Measurements from ENCODE around the gene PGAP6. TPM values are rescaled to one million over a fixed set of nuclear protein-coding genes. Genes with fewer than 3 reads are reported as not detected.
A peak's percentile ranks its signal among the peaks of the same experiment; 100 is the strongest.

PGAP6 gene
- total RNA-seq, 1 experiment from 2014 or later = 128 TPM

GRCh38 chr16:337975-338575, 43.7 kb downstream of the PGAP6 start:
- BruUV-seq (replicated peaks) = no TSS peak
- Histone ChIP-seq H3K9me3 (ENCODE audit: control insufficient read depth, insufficient read depth, low read depth, low read length) (no peaks in the 10 kb centered on the region), H3K4me1 (ENCODE audit: control insufficient read depth, insufficient read depth, low read length) (peaks cover 8% of the 10 kb centered on the region), H3K36me3 (ENCODE audit: control insufficient read depth, insufficient read depth, low read length) (no peaks in the 10 kb centered on the region), H3K4me3 (ENCODE audit: low read depth in 2 of 2, low read length in 2 of 2) (no peak overlapping the region), H3K27me3 (ENCODE audit: control insufficient read depth, insufficient read depth, low read length) (no peaks in the 10 kb centered on the region), H3K27ac (ENCODE audit: low read length) (no peak overlapping the region)
- TF ChIP-seq REST (IDR thresholded peaks at IDR 0.05; ENCODE audit: insufficient read depth in 1 of 2, low read depth in 2 of 2, low read length in 1 of 2) = no peak
- no peak for TF ChIP-seq TCF7L2 (IDR thresholded peaks at IDR 0.05; ENCODE audit: low read depth, low read length)
- no peak for TF ChIP-seq POLR2AphosphoS5 (IDR thresholded peaks at IDR 0.05; ENCODE audit: low read depth, low read length)
- no peak for TF ChIP-seq SIN3A (IDR thresholded peaks at IDR 0.05; ENCODE audit: borderline replicate concordance, insufficient read depth, low read depth, low read length)
- no peak for TF ChIP-seq CTCF (IDR thresholded peaks at IDR 0.05)
- in situ Hi-C loops (cut with HindIII; ENCODE audit: low pct_unique_long_range_greater_than_20kb, low sequenced_read_pairs) = no loop called here
- intact Hi-C loops (cut with micrococcal nuclease; ENCODE audit: unreplicated experiment) = no loop called here
- ATAC-seq (peak; percentile 36; the same call in 1 of the 2 replicates), DNase-seq (ENCODE audit: low read depth, low spot score) (no peak)
- POLR2A ChIA-PET = interaction anchor here (0.5 to 0.6 kb wide), 2 partner anchors 128 to 231 kb away, joined by 4 read pairs; no protein-coding TSS in a partner anchor
- CTCF ChIA-PET = no interaction called here

GRCh38 chr16:337437-337836, 44.3 kb downstream of the PGAP6 start:
- ChIA-PET POLR2A (interaction anchor here (0.6 kb wide), 1 partner anchor 97 kb away, joined by 9 read pairs; no protein-coding TSS in a partner anchor), CTCF (interaction anchor here (0.6 kb wide), 1 partner anchor 272 kb away, joined by 8 read pairs; no protein-coding TSS in a partner anchor)
- no peaks in the 10 kb centered on the region for H3K27me3 ChIP-seq (ENCODE audit: control insufficient read depth, insufficient read depth, low read length)
- no peak overlapping the region for H3K4me3 ChIP-seq (ENCODE audit: low read depth in 2 of 2, low read length in 2 of 2)
- DNase-seq (ENCODE audit: low read depth, low spot score) (no peak), ATAC-seq (peak; percentile 41)
- intact Hi-C loops (cut with micrococcal nuclease; ENCODE audit: unreplicated experiment) (no loop called here), in situ Hi-C loops (cut with HindIII; ENCODE audit: low pct_unique_long_range_greater_than_20kb, low sequenced_read_pairs) (no loop called here)
- H3K36me3 ChIP-seq (ENCODE audit: control insufficient read depth, insufficient read depth, low read length) = no peaks in the 10 kb centered on the region
- H3K27ac ChIP-seq (ENCODE audit: low read length) = no peak overlapping the region
- peaks cover 10% of the 10 kb centered on the region for H3K4me1 ChIP-seq (ENCODE audit: control insufficient read depth, insufficient read depth, low read length)
- TF ChIP-seq POLR2AphosphoS5 (IDR thresholded peaks at IDR 0.05; ENCODE audit: low read depth, low read length) (no peak), SIN3A (IDR thresholded peaks at IDR 0.05; ENCODE audit: borderline replicate concordance, insufficient read depth, low read depth, low read length) (no peak)
- no peaks in the 10 kb centered on the region for H3K9me3 ChIP-seq (ENCODE audit: control insufficient read depth, insufficient read depth, low read depth, low read length)
- no TSS peak for BruUV-seq (replicated peaks)

- H3K9me3 ChIP-seq (ENCODE audit: control insufficient read depth, insufficient read depth, low read depth, low read length) = no peaks in the 10 kb centered on the region
- DNase-seq (ENCODE audit: low read depth, low spot score) (no peak), ATAC-seq (no peak)
- no peaks in the 10 kb centered on the region for H3K27me3 ChIP-seq (ENCODE audit: control insufficient read depth, insufficient read depth, low read length)
- TF ChIP-seq CTCF (IDR thresholded peaks at IDR 0.05) = no peak
- TF ChIP-seq POLR2AphosphoS5 (IDR thresholded peaks at IDR 0.05; ENCODE audit: low read depth, low read length) = no peak
- no peak for TF ChIP-seq TCF7L2 (IDR thresholded peaks at IDR 0.05; ENCODE audit: low read depth, low read length)
- no peak for TF ChIP-seq REST (IDR thresholded peaks at IDR 0.05; ENCODE audit: insufficient read depth in 1 of 2, low read depth in 2 of 2, low read length in 1 of 2)
- TF ChIP-seq SIN3A (IDR thresholded peaks at IDR 0.05; ENCODE audit: borderline replicate concordance, insufficient read depth, low read depth, low read length) = no peak
- in situ Hi-C loops (cut with HindIII; ENCODE audit: low pct_unique_long_range_greater_than_20kb, low sequenced_read_pairs) = no loop called here
- H3K27ac ChIP-seq (ENCODE audit: low read length) = no peak overlapping the region
- H3K36me3 ChIP-seq (ENCODE audit: control insufficient read depth, insufficient read depth, low read length) = no peaks in the 10 kb centered on the region
- peaks cover 17% of the 10 kb centered on the region for H3K4me1 ChIP-seq (ENCODE audit: control insufficient read depth, insufficient read depth, low read length)
- CTCF ChIA-PET = no interaction called here
- POLR2A ChIA-PET = interaction anchor here (0.6 kb wide), 1 partner anchor 28 kb away, joined by 5 read pairs; no protein-coding TSS in a partner anchor
- intact Hi-C loops (cut with micrococcal nuclease; ENCODE audit: unreplicated experiment) = no loop called here
- H3K4me3 ChIP-seq (ENCODE audit: low read depth in 2 of 2, low read length in 2 of 2) = no peak overlapping the region
- BruUV-seq (replicated peaks) = no TSS peak
Measured at GRCh38 chr16:336269-336668, 45.5 kb downstream of the PGAP6 start.
